Activated CD4-positive, alpha-beta memory T cell treated with anti-CD3 and anti-CD28 coated beads, Interleukin-2, amount 10 ng/mL, durations not matched to agents 7 days and 5 days (primary cell): ENCODE results near the gene ETNK2. TPM values are rescaled to one million over a fixed set of nuclear protein-coding genes. Genes with fewer than 3 reads are reported as not detected.
A peak's percentile ranks its signal among the peaks of the same experiment; 100 is the strongest.

Experiments used
- CTCF ChIA-PET: fragments of 350-600 bp; sonication (Branson Sonifier 250); formaldehyde crosslinking; loops from one replicate; lab custom pipeline; 2021; ENCODE audit warnings: antibody characterized with exemption, inconsistent platforms; lab: Charles Lee
- POLR2A ChIA-PET: fragments of 350-600 bp; sonication (Branson Sonifier 250); formaldehyde crosslinking; loops from one replicate; lab custom pipeline; 2021; ENCODE audit warnings: antibody characterized with exemption; lab: Charles Lee
- DNase-seq: peaks from one replicate; pipeline ENCODE4 v3.0.0-alpha.2; 2020
- H3K27ac Mint-ChIP-seq: one replicate; pipeline ENCODE4 v1.8.0; 2021; ENCODE audit warnings: mild to moderate bottlenecking, mixed read lengths
- H3K27me3 Mint-ChIP-seq: one replicate; pipeline ENCODE4 v1.8.0; 2021; ENCODE audit warnings: mixed read lengths
- H3K36me3 Mint-ChIP-seq: one replicate; pipeline ENCODE4 v1.8.0; 2021; ENCODE audit warnings: low read depth, mixed read lengths
- H3K4me1 Mint-ChIP-seq: one replicate; pipeline ENCODE4 v1.8.0; 2021; ENCODE audit warnings: mixed read lengths
- H3K4me3 Mint-ChIP-seq: one replicate; pipeline ENCODE4 v1.8.0; 2021; ENCODE audit warnings: mild to moderate bottlenecking, mixed read lengths
- H3K9me3 Mint-ChIP-seq: one replicate; pipeline ENCODE4 v1.8.0; 2021; ENCODE audit warnings: mixed read lengths
- total RNA-seq, 2 experiments: library from RNA; stranded (reverse); gene quantifications; one replicate each; pipeline ENCODE4 v1.2.3, GENCODE V29; 2021

Gene ETNK2
- total RNA-seq, 2 experiments from 2014 or later: 0.08 to 0.18 TPM

GRCh38 chr1:204125759-204126351 lies 26.0 kb downstream of the ETNK2 start:
- no peaks in the 10 kb centered on the region for H3K36me3 Mint-ChIP-seq
- H3K9me3 Mint-ChIP-seq: no peaks in the 10 kb centered on the region
- H3K27me3 Mint-ChIP-seq: no peaks in the 10 kb centered on the region
- no peak overlapping the region for H3K4me3 Mint-ChIP-seq
- ChIA-PET POLR2A (no interaction called here), CTCF (no interaction called here)
- H3K4me1 Mint-ChIP-seq: peaks cover 11% of the 10 kb centered on the region
- DNase-seq: no peak
- no peak overlapping the region for H3K27ac Mint-ChIP-seq

- H3K4me3 Mint-ChIP-seq: no peak overlapping the region
- H3K27ac Mint-ChIP-seq: no peak overlapping the region
- H3K27me3 Mint-ChIP-seq: no peaks in the 10 kb centered on the region
- CTCF ChIA-PET: interaction anchor here (1.2 kb wide), 2 partner anchors 12 to 254 kb away, joined by 3 to 4 read pairs; no protein-coding TSS in a partner anchor
- H3K9me3 Mint-ChIP-seq: no peaks in the 10 kb centered on the region
- peaks cover 11% of the 10 kb centered on the region for H3K4me1 Mint-ChIP-seq
- no peak for DNase-seq
- POLR2A ChIA-PET: no interaction called here
- H3K36me3 Mint-ChIP-seq: no peaks in the 10 kb centered on the region
Observed at GRCh38 chr1:204124639-204125038, 27.2 kb downstream of the ETNK2 start.

GRCh38 chr1:204123376-204123775 lies 28.5 kb downstream of the ETNK2 start:
- Mint-ChIP-seq H3K4me1 (peaks cover 2% of the 10 kb centered on the region), H3K36me3 (no peaks in the 10 kb centered on the region), H3K27me3 (no peaks in the 10 kb centered on the region), H3K4me3 (no peak overlapping the region), H3K9me3 (no peaks in the 10 kb centered on the region), H3K27ac (no peak overlapping the region)
- CTCF ChIA-PET: interaction anchor here (1.2 kb wide), 1 partner anchor 10 kb away, joined by 4 read pairs; no protein-coding TSS in a partner anchor
- POLR2A ChIA-PET: no interaction called here
- peak; percentile 33 for DNase-seq

GRCh38 chr1:204121840-204122555 lies 29.8 kb downstream of the ETNK2 start:
- ChIA-PET POLR2A (no interaction called here), CTCF (interaction anchor here (1.4 kb wide), 1 partner anchor 685 kb away, joined by 3 read pairs; no protein-coding TSS in a partner anchor)
- no peak overlapping the region for H3K27ac Mint-ChIP-seq
- no peaks in the 10 kb centered on the region for H3K27me3 Mint-ChIP-seq
- no peaks in the 10 kb centered on the region for H3K9me3 Mint-ChIP-seq
- no peaks in the 10 kb centered on the region for H3K36me3 Mint-ChIP-seq
- no peak overlapping the region for H3K4me3 Mint-ChIP-seq
- H3K4me1 Mint-ChIP-seq: peaks cover 2% of the 10 kb centered on the region
- DNase-seq: no peak

- H3K27me3 Mint-ChIP-seq: no peaks in the 10 kb centered on the region
- H3K36me3 Mint-ChIP-seq: no peaks in the 10 kb centered on the region
- peaks cover 3% of the 10 kb centered on the region for H3K4me1 Mint-ChIP-seq
- ChIA-PET POLR2A (no interaction called here), CTCF (interaction anchor here (2.4 kb wide), 1 partner anchor 12 kb away, joined by 11 read pairs; no protein-coding TSS in a partner anchor)
- no peak overlapping the region for H3K27ac Mint-ChIP-seq
- no peaks in the 10 kb centered on the region for H3K9me3 Mint-ChIP-seq
- DNase-seq: no peak
- H3K4me3 Mint-ChIP-seq: no peak overlapping the region
Observed at GRCh38 chr1:204116539-204116938, 35.3 kb downstream of the ETNK2 start.

GRCh38 chr1:204115116-204115515 lies 36.7 kb downstream of the ETNK2 start:
- H3K27me3 Mint-ChIP-seq: no peaks in the 10 kb centered on the region
- POLR2A ChIA-PET: no interaction called here
- H3K4me1 Mint-ChIP-seq: peaks cover 3% of the 10 kb centered on the region
- H3K9me3 Mint-ChIP-seq: no peaks in the 10 kb centered on the region
- CTCF ChIA-PET: interaction anchor here (0.6 to 2.4 kb wide), 2 partner anchors 14 to 71 kb away, joined by 5 to 11 read pairs; no protein-coding TSS in a partner anchor
- no peak for DNase-seq
- H3K27ac Mint-ChIP-seq: no peak overlapping the region
- H3K36me3 Mint-ChIP-seq: no peaks in the 10 kb centered on the region
- no peak overlapping the region for H3K4me3 Mint-ChIP-seq

GRCh38 chr1:204114606-204115005 lies 37.2 kb downstream of the ETNK2 start:
- Mint-ChIP-seq H3K27me3 (no peaks in the 10 kb centered on the region), H3K4me1 (peaks cover 3% of the 10 kb centered on the region), H3K27ac (no peak overlapping the region), H3K9me3 (no peaks in the 10 kb centered on the region), H3K36me3 (no peaks in the 10 kb centered on the region), H3K4me3 (no peak overlapping the region)
- ChIA-PET CTCF (interaction anchor here (1.3 kb wide), 1 partner anchor 14 kb away, joined by 5 read pairs; no protein-coding TSS in a partner anchor), POLR2A (no interaction called here)
- no peak for DNase-seq

GRCh38 chr1:204113896-204114295 lies 37.9 kb downstream of the ETNK2 start:
- H3K9me3 Mint-ChIP-seq: no peaks in the 10 kb centered on the region
- ChIA-PET CTCF (interaction anchor here (1.3 to 1.5 kb wide), 2 partner anchors 10 to 14 kb away, joined by 4 to 5 read pairs; no protein-coding TSS in a partner anchor), POLR2A (no interaction called here)
- H3K36me3 Mint-ChIP-seq: no peaks in the 10 kb centered on the region
- H3K27ac Mint-ChIP-seq: no peak overlapping the region
- peaks cover 3% of the 10 kb centered on the region for H3K4me1 Mint-ChIP-seq
- DNase-seq: no peak
- H3K4me3 Mint-ChIP-seq: no peak overlapping the region
- no peaks in the 10 kb centered on the region for H3K27me3 Mint-ChIP-seq

GRCh38 chr1:204112876-204113730 lies 38.7 kb downstream of the ETNK2 start:
- POLR2A ChIA-PET: no interaction called here

GRCh38 chr1:204110894-204111633 lies 40.8 kb downstream of the ETNK2 start:
- ChIA-PET CTCF (no interaction called here), POLR2A (interaction anchor here (0.9 kb wide), 1 partner anchor 34 kb away, joined by 3 read pairs; no protein-coding TSS in a partner anchor)
- no peak for DNase-seq
- Mint-ChIP-seq H3K36me3 (no peaks in the 10 kb centered on the region), H3K27me3 (no peaks in the 10 kb centered on the region), H3K4me3 (no peak overlapping the region), H3K4me1 (peaks cover 4% of the 10 kb centered on the region), H3K27ac (no peak overlapping the region), H3K9me3 (no peaks in the 10 kb centered on the region)

More at GRCh38 chr1:204112876-204113730, 38.7 kb downstream of the ETNK2 start:
- Mint-ChIP-seq H3K4me3 (no peak overlapping the region), H3K4me1 (peaks cover 3% of the 10 kb centered on the region), H3K27me3 (no peaks in the 10 kb centered on the region), H3K27ac (no peak overlapping the region), H3K9me3 (no peaks in the 10 kb centered on the region), H3K36me3 (no peaks in the 10 kb centered on the region)
- DNase-seq: no peak
- CTCF ChIA-PET: interaction anchor here (1.3 to 1.5 kb wide), 2 partner anchors 11 to 15 kb away, joined by 4 to 5 read pairs; no protein-coding TSS in a partner anchor

- no peaks in the 10 kb centered on the region for H3K36me3 Mint-ChIP-seq
- no peaks in the 10 kb centered on the region for H3K9me3 Mint-ChIP-seq
- ChIA-PET CTCF (interaction anchor here (0.5 to 1.3 kb wide), 3 partner anchors 9 to 776 kb away, joined by 3 to 5 read pairs (median 4); no protein-coding TSS in a partner anchor), POLR2A (no interaction called here)
- H3K27me3 Mint-ChIP-seq: no peaks in the 10 kb centered on the region
- peaks cover 23% of the 10 kb centered on the region for H3K4me1 Mint-ChIP-seq
- no peak overlapping the region for H3K4me3 Mint-ChIP-seq
- H3K27ac Mint-ChIP-seq: no peak overlapping the region
- DNase-seq: no peak
Observed at GRCh38 chr1:204108312-204109141, 43.3 kb downstream of the ETNK2 start.
